GM21528 (cell line): Measurements from ENCODE around the gene PIEZO1.
"Not testable (repeated sequence)": the region's sequence is repeated elsewhere in the genome, so short reads cannot be mapped to it uniquely, and the experiment has no call there.

Source experiments
- ATAC-seq: cut with Tn5 transposase; IDR thresholded peaks from one replicate; pipeline ENCODE4 v1.9.1; 2021; ENCODE audit warnings: mild to moderate bottlenecking, moderate library complexity; ENCODE audit not compliant: unreplicated experiment, low FRiP score

Gene PIEZO1

GRCh38 chr16:88784074-88784855, 755 bp downstream of the PIEZO1 start:
- ATAC-seq = no peak

GRCh38 chr16:88783391-88784073, 1.5 kb downstream of the PIEZO1 start:
- ATAC-seq = no peak

- no peak for ATAC-seq
Measured at GRCh38 chr16:88782454-88783390, 2.3 kb downstream of the PIEZO1 start.

- ATAC-seq = no peak
Measured at GRCh38 chr16:88781140-88782077, 3.6 kb downstream of the PIEZO1 start.

DNA sequence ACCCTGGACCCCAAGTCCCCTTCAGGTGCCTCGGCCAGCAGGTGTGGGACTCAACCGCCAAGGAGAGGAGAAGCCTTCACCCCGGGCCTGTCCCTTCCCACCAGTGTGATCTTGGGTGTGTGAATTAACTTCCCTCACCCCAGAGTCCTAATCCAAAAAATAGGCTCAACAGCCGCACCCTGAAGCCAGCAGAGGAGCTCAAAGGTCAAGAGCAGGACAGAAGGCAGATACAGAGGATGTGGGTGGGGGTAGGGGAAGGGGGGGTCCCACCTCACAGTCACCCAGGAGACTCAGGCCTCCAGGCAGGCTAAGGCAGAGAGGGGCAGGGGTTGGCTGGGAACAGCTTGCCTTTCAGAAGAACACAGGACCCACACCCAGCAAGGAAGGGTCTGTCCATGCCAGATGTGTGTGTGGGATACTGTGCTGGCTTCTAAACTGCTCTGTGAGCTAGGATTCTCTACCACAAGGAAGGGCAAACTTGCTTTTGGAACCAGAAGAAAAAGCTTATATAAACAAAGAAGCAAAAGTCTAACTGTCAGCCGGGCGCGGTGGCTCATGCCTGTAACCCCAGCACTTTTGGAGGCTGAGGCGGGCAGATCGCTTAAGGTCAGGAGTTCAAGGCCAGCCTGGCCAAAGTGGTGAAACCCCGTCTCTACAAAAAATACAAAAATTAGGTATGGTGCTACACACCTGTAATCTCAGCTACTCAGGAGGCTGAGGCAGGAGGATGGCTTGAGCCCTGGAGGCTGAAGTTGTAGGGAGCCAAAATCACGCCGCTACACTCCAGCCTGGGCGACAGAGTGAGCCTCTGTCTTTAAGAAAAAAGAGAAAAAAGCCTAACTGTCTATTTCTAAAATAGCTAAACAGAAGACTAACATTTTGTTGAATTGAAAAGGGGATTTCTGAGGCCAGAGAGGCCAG, 4.6 kb downstream of the PIEZO1 start:
- no peak for ATAC-seq

GRCh38 chr16:88779406-88780141, 5.4 kb downstream of the PIEZO1 start:
- no peak for ATAC-seq

DNA sequence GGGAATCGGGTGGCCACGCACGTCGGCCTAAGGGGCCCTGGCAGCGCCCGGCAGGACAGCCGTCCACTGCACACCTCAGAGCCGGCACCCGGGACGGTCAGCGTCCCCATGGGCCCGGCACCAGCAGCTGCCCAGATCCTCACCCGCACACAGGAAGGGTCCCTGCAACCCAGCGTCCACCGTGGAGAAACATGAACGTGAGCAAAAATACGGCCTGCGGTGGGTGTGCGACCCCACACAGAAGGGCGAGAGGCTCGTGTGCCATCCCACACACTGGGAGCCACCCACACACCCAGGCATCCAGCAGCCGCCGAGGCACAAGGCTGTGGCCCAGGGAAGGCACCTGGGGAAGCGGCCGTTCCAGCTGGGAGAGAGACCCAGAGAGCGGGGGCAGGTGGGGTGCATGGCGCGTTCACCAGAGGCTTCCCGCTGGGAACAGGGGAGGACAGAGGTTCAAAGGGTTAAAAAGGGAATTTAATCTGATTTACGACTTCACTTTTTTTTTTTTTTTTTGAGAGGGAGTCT, 6.4 kb downstream of the PIEZO1 start:
- ATAC-seq = no peak

DNA sequence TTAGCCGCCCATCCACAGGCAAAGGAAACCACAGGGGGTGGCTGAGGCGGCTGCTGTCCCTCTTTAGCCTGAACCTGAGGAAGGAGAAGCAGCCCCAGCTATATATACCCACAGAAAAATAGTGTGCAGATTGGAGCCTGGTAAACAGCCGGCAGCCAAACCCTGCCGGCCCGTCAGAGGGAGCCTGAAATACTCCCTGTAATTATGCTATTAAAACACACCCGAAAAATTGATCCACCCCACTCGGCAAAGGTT, 6.8 kb downstream of the PIEZO1 start:
- ATAC-seq = no peak

GRCh38 chr16:88777471-88778270, 7.3 kb downstream of the PIEZO1 start:
- ATAC-seq = no peak

DNA sequence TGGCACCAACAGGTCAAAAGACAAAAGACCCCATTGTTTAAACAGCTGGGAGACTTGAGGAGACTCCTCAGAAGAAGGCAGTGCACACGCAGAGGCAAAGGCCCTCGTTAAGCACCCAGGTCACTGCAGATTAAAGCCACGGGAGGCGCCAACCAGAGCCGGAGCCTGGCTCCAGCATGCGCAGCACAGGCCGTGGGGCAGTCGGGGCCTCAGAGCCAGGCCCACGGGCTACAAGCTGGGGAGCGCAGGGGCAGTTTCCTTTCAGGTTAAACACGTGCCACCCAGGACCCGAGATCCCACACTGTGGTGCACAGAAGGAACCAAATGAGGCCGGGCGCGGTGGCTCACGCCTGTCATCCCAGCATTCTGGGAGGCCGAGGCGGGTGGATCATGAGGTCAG, 9.2 kb downstream of the PIEZO1 start:
- no peak for ATAC-seq

GRCh38 chr16:88774544-88775393, 10.3 kb downstream of the PIEZO1 start:
- ATAC-seq = no peak

GRCh38 chr16:88773812-88774291, 11.2 kb downstream of the PIEZO1 start:
- ATAC-seq = no peak

- ATAC-seq = no peak
Measured at GRCh38 chr16:88772871-88773811, 11.9 kb downstream of the PIEZO1 start.

- ATAC-seq = not testable (repeated sequence)
Measured at GRCh38 chr16:88771781-88772180, 13.2 kb downstream of the PIEZO1 start.

GRCh38 chr16:88771294-88771772, 13.7 kb downstream of the PIEZO1 start:
- ATAC-seq = no peak
